Stimulated activated CD8-positive, alpha-beta memory T cell treated with anti-CD3 and anti-CD28 coated beads, Interleukin-12 subunit alpha, Interleukin-12 subunit beta, amount 100 ng/mL, for 1 hour (primary cell): ENCODE data around the gene NFIL3.
"Not testable (repeated sequence)": the region's sequence is repeated elsewhere in the genome, so short reads cannot be mapped to it uniquely, and the experiment has no call there.

Experiments used
- DNase-seq: peaks from one replicate; pipeline ENCODE4 v3.0.0-alpha.2; 2020; ENCODE audit warnings: low read depth

Gene NFIL3

GRCh38 chr9:91395106-91395552, 28.5 kb downstream of the NFIL3 start:
- no peak for DNase-seq

- no peak for DNase-seq
These were observed 29.8 kb downstream of the NFIL3 start for GRCh38 chr9:91393826-91394225.

- no peak for DNase-seq
These were observed 31.2 kb downstream of the NFIL3 start for GRCh38 chr9:91392435-91392834.

GRCh38 chr9:91391818-91392217, 31.8 kb downstream of the NFIL3 start:
- no peak for DNase-seq

- DNase-seq, result no peak
These were observed 32.2 kb downstream of the NFIL3 start for GRCh38 chr9:91391412-91391811.

GRCh38 chr9:91389686-91390085, 33.9 kb downstream of the NFIL3 start:
- DNase-seq, result not testable (repeated sequence)

- no peak for DNase-seq
These were observed 36.9 kb downstream of the NFIL3 start for GRCh38 chr9:91386765-91387164.

GRCh38 chr9:91384954-91385353, 38.7 kb downstream of the NFIL3 start:
- DNase-seq, result no peak

- DNase-seq, result no peak
These were observed 40.1 kb downstream of the NFIL3 start for GRCh38 chr9:91383577-91383976.

- DNase-seq, result no peak
These were observed 41.3 kb downstream of the NFIL3 start for GRCh38 chr9:91382298-91382697.

- DNase-seq, result no peak
These were observed 44.2 kb downstream of the NFIL3 start for GRCh38 chr9:91379426-91379825.

- DNase-seq, result no peak
These were observed 44.9 kb downstream of the NFIL3 start for GRCh38 chr9:91378695-91379127.

GRCh38 chr9:91378054-91378453, 45.6 kb downstream of the NFIL3 start:
- DNase-seq, result not testable (repeated sequence)

- DNase-seq, result no peak
These were observed 47.4 kb downstream of the NFIL3 start for GRCh38 chr9:91376239-91376638.

- no peak for DNase-seq
These were observed 48.7 kb downstream of the NFIL3 start for GRCh38 chr9:91374939-91375338.

GRCh38 chr9:91371894-91372293, 51.7 kb downstream of the NFIL3 start:
- DNase-seq, result no peak

- DNase-seq, result not testable (repeated sequence)
These were observed 53.6 kb downstream of the NFIL3 start for GRCh38 chr9:91370006-91370405.

GRCh38 chr9:91364702-91365101, 58.9 kb downstream of the NFIL3 start:
- DNase-seq, result no peak

- no peak for DNase-seq
These were observed 59.6 kb downstream of the NFIL3 start for GRCh38 chr9:91364005-91364404.

- no peak for DNase-seq
These were observed 61.5 kb downstream of the NFIL3 start for GRCh38 chr9:91362051-91362611.

- DNase-seq, result peak; percentile 67
These were observed 62.2 kb downstream of the NFIL3 start, which contains the start of gene AUH for GRCh38 chr9:91361291-91362050. AUH (minus strand) TSS chr9:91361918; CDS start chr9:91361889, 29 bp downstream.

GRCh38 chr9:91360551-91361290, 62.9 kb downstream of the NFIL3 start:
- DNase-seq, result no peak
